Stimulated activated CD4-positive, alpha-beta T cell treated with anti-CD3 and anti-CD28 coated beads, Interleukin-1b, Interleukin-23, amount 100 ng/mL, for 1 hour (primary cell): ENCODE data around the gene CHST12.

Experiments used
- DNase-seq, 2 donors: peaks; one replicate each; pipeline ENCODE4 v3.0.0-alpha.2; 2020; ENCODE audit warnings: low read depth in 2 of 2

The CHST12 gene

DNA sequence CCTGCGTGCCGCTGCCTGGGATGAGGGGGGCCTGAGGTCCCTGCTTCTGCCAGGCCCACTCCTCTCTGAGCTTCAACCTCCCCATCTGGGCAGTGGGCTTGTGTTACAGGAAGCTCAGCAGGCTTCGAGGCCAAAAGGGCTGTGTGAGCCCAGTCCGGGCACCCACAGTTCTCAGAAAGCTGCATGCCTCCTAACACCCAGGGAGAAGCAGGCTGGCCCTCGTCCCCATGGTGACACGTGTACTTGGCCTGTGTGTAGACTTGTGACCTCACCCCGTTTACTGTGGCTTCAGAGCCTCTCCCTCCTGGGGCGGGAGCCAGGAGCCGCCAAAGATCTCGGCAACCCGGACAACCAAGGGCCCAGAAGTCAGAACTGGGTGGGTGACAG is 75.0 kb downstream of the CHST12 start:
- no peak for DNase-seq

DNA sequence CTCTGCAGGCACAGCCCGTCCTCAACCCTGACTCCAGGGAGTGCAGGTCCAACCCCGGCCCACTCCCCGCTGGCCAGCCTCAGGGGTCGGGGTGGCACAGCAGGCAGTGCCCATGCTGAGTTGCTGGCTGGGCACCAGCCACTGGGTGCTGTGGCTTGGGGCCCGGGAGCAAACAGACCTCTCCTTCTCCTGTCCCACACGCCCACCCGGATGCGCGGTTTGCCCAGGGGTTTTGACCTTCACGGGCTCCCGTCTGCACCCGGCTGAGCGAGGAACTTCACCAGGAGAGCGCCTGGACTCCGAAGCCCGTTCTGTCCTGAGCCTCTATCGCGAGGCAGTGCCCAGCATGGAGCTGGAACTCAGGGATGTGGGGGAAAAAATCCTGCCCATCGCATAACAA is 75.4 kb downstream of the CHST12 start:
- DNase-seq, result no peak

DNA sequence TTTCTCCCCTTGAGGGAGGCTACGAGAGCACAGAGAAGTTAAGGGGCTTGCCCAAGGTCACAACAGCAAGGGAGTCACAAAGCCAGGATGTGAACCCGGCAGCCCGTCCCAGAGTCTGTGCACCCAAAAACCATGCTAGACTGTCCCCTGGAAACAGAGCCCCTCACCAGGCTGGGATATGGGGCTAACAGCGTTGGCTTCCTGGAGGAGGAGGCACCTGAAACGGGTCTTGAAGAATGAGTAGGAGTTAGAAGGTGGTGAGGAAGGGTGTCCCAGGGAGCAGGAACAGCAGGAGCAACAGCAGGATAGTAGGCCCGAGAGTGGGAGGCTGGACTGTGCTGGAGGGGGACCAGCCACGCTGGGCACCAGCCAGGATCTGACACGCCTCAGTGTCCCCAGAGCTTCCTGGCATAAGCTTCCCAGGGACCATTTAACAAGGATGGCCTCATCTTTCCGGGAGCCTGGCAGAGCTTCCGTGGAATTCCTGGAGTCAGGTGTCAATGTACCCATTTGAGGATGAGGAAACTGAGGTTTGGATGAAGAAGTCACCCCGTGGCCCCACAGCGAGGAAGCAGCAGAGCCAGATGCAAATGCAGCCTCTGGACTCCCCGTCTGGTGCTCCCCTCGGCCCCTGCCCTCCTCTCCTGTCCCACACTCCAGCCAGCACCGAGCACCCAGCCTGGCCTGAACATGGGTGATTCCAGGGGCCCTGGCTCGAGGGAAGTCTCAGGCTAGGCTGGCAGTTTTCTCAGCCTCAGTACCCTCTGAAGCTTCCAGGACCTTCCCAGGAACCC is 76.1 kb downstream of the CHST12 start:
- DNase-seq, result no peak

DNA sequence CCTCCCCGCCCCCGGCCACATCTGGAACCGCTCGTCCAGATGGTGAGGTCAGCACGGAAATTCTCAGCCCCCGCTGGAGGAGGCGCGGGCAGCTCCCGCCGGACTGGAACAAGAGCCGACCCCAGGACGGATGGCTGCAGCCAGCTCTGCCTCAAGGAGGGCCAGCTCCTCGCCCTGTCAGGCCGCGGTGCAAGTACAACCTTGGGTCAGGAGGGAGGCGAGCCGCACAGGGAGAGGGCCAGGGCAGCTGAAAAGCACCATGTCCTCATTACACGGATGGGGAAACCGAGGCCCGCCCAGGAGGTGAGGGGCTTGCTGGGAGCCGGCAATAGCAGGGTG is 76.6 kb downstream of the CHST12 start:
- DNase-seq, result no peak

DNA sequence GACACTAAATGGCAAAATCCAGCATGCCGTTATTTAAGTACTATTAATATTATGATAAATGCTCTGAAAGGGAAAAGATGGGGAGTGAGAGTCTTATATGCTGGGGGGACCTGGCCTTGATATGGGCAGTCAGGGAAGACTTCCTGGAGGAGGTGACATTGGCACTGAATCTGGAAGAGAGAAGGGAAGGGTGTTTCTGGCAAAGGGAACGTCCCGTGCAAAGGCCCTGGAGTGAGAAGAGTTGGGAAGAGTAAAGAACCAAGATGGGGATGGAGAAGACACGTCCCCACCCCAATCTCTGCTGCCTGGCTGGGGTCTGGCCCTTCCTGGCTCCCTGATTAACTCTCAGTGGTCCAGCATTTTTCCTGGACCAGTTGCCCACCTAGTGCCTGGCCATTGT is 77.8 kb downstream of the CHST12 start:
- DNase-seq, result no peak

DNA sequence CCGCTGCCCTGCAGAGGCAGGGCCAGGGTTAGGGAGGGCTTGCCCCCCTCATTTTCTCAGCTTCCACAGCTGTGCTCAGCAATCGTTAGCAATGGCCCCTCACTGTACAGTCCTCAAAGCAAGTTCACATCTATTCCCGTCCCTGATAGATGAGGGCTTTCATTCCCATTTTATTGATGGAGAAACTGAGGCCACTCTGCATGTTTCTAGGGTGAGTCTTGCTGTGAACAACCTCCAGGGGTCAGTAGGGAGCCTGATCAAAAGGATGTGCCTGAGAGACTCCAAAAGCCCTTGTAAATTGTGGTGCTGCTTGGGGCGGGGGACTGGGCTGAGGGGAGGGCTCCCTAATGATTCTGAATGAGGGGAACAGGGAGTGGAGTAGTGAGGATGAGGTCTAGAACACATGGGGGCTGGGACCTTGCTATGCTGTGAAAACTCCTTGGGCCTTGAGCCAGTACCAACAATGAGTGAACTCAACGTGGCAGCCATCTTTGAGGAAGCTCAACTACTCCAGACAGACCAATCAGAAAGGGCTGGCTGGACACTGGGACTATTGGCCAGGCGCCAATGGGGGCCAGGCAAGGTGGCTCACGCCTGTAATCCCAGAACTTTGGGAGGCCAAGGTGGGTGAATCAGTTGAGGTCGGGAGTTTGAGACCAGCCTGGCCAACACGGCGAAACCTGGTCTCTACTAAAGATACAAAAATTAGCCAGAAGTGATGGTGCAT is 79.5 kb downstream of the CHST12 start:
- DNase-seq, result no peak

DNA sequence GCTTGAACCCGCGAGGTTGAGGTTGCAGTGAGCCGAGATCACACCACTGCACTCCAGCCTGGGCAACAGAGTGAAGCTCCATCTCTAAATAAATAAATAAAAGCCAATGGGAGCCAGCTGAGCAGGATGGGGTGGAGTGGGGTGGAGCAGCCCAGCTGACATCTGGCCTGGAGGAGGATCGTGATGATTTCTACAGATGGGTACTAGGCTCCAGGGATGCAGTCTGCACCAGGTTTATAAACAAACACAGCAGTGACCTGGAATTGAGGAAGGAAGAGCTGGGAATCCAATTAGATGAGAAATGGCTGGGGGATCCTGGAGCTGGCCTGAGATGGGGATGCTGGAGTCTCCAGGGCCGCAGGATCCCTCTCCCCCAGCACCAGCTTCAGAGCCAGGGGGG is 80.1 kb downstream of the CHST12 start:
- no peak for DNase-seq

DNA sequence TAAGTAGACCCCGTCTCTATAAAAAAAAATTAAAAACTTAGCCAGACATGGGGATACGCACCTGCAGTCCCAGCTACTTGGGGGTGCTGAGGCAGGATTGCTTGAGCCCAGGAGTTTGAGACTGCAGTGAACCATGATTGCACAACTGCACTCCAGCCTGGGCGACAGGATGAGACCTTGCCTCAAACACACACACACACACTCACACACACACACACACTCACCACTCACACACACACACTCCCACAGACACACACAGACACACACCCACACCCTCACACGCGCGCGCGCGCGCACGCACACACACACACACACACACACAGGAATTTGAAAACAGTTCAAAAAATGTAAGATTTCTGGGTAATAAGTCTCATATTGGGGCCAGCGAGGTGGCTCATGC is 81.5 kb downstream of the CHST12 start:
- no peak for DNase-seq

DNA sequence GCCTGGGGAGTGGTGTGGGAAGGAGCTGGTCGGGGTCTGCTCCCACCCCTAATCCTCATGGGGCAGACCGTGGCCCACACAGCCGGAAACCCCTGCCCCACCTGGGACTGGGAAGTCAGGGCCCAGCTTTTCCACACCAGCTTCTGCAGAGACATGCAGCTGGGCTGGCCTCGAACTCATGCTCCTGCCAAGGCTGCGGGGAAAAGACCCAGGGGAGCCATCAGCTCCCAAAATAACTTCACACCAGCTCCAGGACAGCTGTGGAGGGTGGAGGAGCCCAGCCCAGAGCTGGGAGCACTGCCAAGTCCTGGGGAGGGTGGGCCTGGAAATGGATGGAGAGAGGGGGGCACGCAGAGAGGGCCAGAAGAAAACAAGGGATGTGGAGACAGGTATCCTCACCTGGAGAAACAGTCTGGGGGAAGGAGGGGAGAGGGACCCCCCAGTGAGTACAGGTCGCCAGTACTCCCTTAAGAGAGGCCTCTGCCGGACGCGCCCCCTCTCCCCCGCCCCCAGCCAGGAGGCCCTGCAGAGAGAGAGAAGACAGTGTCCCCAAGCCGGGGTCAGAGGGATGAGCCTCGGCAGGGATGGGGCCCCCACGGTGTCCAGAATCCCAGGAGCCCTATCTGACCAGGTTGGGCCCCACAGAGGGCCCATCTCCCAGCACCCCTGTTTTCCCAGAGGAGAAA is 84.3 kb downstream of the CHST12 start:
- DNase-seq, result no peak

DNA sequence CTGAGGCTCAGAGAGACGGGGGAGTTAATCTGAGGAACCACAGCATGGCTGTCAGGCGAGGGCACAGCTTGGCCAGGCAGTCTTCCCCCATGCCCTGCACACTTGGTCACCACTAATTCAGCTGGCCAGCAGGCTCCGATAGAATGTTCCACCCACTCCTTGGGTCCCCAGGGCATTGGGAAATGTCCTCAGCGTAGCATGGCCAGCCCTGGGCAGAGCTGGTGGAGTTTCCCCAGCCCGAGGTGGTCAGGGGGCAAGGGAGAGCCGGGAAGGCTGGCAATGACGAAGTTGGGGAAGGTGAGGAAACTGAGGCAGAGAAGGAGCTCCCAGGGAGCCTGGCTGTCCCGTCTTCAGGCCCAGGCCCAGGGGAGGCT is 84.8 kb downstream of the CHST12 start:
- no peak for DNase-seq

DNA sequence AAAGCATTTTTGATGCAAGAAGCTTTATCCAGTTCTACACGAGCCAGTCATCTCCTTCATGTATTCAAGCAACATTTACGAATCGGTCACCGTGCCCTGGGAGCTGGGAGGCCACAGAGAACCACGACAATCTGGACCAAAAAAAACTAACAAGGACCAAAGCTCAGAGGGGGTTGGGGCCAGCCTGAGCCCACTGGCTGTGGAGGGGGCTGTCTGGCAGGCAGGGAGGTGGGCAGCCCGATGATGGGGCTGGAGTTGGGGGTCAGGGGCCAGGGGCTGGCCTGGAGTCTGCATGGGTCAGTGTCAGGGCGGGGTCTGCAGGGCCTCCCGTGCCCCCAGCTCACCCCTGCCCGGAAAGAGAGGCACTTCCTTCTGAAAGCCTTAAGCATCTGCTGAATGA is 85.3 kb downstream of the CHST12 start:
- no peak for DNase-seq

DNA sequence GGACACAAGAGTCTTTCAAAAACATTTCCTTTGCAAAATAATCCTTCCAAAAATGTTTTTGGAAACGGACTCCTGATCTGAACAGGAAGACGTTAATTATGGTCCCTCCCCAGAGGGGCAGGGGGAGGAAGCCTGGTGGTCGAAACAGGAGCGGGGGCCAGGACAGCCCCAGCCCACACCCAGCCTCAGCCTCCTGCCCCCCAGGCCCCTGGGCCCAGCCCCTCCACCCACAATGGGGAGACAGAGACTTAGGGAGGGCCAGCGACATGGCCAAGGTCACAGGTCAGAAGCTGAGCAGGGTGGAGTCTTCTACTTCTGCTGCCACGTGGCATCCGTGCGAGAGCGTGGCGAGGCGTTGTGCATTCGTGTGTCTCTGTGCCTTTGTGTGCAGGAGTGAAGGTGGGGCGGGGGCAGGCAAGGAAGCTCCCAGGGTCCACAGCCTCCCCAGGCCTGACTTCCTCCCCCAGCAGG is 86.8 kb downstream of the CHST12 start:
- DNase-seq, result no peak

DNA sequence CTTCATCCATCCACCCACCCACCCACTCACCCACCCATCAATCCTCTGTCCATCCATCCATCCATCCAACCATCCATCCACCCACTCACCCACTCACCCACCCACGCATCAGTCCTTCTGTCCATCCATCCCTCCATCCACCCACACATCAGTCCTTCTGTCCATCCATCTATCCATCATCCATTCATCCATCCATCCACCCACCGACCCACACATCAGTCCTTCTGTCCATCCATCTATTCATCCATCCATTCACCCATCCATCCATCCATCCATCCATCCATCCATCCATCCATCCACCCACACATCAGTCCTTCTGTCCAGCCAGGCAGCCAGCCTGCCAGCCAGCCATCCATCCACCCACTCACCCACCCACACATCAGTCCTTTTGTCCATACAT is 88.6 kb downstream of the CHST12 start:
- no peak for DNase-seq

DNA sequence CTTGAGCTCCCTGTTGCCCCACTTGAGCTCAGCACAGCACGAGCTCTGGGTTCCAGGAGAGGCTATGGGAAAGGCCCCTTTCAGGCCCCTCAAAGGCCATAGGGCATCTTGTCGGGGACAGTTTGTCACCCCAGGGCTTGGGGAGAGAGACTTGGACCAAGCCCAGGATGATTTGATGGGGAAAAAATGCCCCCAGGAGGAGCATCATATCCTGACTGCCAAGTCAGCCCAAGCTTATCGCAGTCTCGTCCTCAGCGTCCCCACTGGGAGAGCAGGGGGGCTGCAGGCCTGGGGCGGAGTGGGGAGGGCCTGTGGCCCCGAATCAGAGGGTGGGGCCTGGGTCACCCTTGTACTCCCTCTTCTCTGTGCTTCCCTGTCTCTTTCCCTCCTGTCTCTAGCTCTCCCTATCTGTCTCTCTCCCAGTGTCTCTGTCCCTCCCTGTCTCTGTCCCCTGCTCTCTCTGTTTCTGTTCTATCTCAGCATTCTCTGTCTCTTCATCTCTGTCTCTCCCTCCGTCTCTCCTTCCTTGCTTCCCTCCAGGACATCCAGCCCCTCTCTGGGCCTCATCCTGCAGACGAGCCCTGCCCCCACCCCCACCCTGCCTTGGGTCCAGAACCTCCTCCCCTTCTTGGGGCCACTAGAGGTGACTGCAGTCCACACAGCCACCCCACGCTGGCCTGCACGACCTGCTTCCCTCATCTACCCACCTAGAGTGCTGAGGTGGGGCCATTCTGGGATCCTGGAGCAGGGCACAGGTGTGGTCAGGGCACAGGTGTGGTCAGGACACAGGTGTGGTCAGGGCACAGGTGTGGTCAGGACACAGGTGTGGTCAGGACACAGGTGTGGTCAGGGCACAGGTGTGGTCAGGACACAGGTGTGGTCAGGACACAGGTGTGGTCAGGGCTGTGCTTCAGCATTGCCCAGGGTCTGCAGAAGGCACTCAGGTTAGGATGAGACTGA is 90.1 kb downstream of the CHST12 start:
- no peak for DNase-seq

DNA sequence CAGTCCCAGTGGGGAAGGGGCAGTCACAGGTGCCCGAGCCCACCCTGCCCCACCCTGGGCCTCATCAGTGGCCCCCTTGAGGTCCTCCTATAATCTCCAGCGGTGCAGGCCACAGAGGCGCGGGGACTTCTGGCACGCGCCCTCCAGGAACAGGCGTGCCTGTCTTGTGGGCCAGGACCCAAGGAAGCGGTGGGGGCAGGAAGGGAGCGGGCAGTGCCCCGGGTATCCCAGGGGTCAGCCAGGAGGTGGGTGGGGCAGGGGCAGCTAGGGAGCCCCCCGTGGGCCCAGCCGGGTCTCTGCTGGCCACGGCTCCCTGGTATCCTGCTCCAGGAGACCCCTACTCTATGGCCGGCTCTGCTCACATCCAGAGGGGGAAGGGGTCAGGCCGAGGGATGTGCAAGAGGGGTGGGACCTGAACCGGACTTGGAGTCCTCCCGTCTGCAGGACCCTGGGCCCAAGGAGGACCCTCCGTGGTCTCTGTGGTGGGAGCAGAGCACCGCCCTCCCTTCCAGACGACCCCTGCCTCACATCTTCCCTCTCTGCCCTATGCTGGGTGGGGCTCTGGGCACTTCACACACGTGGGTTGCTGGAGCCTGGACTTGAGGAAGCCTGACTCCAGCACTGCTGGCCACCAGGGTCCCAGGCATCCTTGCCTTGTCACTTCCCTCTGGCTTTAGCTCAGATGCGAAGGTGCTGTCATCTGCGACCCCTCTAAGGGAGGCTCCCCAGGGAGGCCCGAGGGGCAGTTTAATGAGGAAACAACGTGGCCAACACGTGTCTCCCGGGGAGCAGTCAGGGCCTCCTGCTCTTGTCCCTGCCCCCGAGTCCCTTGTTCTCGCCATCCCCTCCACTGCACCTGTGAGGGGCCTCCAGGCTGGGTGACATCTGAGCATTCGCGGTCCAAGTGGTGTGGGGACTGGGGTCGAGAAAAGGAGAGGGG is 91.0 kb downstream of the CHST12 start:
- no peak for DNase-seq

DNA sequence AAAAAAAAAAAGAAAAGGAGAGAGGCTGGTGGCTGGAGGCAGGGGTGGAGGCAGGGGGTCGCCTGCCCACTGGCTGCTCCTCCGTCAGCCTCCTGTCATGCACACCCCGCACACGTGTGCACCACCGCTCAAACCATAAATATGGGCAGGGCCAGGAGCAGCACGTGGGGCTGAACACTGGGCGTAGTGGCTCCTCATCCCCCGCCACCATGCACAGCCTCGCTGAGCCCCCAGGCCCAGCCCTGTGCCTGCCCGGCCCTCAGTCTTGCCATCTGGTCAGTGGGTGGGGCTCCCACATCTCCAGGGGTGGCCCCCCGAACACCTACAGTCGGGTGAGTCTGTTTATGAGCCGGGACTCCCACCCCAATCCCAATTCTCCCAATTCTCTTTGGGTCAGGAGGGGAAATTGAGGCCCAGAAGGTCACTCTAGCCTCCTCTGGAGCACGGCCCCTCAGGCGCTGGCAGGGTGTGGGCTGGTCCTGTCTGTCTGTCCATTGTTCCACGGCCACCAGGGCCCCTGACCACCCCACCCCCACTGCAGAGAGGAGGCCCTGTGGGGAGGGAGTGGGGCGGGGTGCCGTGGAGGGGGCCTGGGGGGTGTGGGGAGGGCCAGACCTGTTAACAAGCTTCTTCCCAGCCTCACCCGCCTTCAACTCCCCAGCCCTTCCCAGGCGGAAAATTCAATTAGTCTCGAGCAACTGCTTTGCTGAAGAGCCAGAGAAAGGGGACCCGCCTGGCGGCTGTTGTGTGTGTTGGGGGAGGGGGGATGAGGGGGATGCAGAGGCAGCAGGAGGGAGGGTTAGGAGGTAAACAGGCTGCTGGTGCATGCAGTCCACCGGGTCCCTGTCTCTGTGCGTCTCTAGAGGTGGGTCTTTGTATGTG is 92.2 kb downstream of the CHST12 start:
- no peak for DNase-seq

DNA sequence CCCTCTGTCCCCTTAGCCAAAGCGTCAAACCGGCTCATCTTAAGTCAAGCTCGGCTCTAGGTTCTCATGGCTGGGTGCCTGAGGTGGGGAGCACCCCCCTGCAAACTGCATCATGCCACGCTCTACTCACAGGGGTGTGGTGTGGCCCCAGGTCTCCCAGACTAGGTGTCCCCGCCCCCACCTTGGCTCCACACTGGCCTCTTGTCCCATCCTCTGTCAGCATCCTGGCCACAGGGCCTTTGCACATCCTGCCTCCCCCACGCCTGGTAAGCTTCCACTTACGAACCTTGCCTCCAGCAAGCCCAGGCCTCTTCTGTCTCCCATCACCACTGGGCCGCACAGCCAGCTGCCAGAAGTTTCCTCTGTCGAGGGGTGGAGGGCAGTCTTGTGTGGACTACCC is 93.0 kb downstream of the CHST12 start:
- no peak for DNase-seq

DNA sequence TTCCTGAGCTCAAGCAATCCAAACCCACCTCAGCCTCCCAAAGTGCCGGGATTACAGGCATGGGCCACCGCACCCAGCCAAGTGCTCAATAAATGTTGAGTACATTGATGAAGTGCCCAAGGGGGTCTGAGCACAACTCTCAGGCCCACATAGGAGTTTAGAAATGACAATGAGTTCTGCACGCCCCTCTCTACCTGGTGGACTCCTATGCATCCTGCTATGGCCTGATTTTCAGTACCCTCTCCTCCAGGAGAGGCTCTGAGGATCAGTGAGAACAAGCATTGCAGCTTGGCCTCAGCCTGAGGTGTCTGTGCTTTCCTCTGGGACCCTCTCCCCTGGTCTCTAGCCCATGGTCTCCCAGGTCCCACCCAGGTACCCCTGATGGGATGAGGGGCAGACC is 93.7 kb downstream of the CHST12 start:
- DNase-seq, result no peak

DNA sequence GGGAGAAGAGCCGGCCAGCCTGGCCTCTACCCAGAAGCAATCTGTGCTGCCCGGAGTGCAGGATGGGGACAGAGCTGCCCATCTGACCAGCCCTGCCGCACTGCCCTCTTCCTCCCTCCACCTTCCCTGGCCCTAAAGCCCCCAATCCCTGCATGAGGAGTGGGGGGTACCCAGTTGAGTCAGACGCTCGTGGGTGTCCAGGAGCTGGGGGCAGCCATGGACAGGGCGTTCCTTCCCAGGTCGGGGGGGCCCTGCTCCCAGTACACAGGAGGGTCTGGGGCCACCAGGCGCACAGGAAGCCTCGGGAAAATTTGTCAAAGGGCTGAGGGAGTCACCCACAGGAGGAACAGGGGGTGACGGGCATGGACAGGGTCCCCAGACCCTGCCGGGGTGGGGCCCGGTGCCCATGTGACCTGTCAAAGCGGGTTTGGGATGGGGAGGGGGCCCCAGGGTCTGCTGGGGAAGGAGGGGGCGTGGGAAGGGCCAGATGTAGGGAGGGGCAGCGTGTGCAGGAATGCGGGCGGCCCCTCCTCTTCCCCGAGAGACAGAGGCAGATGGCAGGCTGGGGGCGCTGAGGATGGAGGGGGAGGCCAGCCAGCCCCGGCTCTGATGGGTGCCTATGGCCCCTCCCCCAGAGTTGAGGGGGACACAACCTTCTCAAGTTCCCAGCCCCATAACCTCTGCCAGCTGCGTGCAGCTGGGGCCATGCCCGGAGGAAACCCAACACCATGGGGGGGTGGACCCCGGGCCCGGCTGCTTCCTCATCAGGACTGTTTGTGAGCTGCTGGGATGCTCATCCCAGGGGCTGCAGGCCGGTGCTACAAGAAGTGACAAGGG is 94.3 kb downstream of the CHST12 start:
- no peak for DNase-seq
